Jurkat, Clone E6-1 (cell line): ENCODE measurements around the gene PNPLA6. TPM values are rescaled to one million over a fixed set of nuclear protein-coding genes. Genes with fewer than 3 reads are reported as not detected.

Source experiments
- DNase-seq: peaks from one replicate; pipeline ENCODE4 v3.0.0-alpha.2; 2011; ENCODE audit warnings: low read depth, low spot score
- H3K4me3 ChIP-seq: 2 replicates; pipeline ENCODE4 v1.5.1; 2011; ENCODE audit warnings: mild to moderate bottlenecking, low read length, control low read depth, moderate library complexity
- polyA plus RNA-seq: library from polyadenylated mRNA; unstranded; fragments of >200 nt; gene quantifications from one replicate; pipeline ENCODE4 v1.2.1, GENCODE V29; 2012; ENCODE audit warnings: missing spikeins; ENCODE audit not compliant: insufficient read length, insufficient read depth

The PNPLA6 gene
- polyA plus RNA-seq, result 86.2 TPM

DNA sequence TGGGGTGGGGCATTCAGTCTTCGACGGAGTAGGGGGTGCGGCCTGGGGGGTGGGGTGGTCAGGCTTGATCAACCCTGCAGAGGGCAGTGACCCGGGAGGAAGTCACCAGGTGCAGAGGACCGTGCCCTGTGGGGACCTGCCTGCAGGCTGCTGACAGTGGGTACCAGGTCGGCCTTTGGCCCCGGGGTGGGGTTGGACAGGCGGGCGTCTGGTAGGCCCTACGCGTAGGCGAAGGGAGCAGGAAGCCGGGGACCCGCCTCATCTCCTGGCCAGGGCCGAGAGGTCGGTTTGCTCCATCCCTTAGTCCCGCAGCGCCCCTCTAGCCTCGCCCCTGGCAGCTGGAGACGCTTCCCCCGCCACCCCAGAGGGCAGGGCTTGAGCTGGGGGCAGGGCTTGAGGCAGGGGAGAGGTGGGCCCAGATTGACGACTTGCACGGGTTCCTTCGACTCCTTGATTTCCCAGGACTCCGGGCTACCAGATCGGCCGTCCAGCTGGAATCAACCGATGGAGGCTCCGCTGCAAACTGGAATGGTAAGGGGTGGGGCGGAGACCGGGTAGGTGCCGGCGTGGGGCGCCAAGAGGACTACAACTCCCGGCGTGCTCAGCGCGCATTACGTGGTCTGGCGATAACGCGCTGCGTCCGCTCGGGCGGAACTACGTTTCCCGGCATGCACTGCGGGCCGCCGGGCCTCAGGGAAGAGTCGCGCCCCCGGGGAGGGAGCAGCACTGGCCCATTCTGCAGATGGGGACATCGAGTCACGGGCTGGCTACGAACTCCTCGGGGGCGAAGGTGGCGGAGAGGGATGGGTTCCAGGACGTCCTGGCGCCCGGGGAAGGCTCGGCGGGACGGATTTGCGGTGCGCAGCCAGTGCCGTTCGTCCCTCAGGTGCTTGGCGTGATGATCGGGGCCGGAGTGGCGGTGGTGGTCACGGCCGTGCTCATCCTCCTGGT lies at the start of gene PNPLA6:
PNPLA6 (plus strand) TSS at position 671 of the 951 bp plus-strand sequence; CDS start at position 743, 72 bp downstream.
- H3K4me3 ChIP-seq, result peak within 1 kb of the TSS; percentile 73
- peak; percentile 83 for DNase-seq

DNA sequence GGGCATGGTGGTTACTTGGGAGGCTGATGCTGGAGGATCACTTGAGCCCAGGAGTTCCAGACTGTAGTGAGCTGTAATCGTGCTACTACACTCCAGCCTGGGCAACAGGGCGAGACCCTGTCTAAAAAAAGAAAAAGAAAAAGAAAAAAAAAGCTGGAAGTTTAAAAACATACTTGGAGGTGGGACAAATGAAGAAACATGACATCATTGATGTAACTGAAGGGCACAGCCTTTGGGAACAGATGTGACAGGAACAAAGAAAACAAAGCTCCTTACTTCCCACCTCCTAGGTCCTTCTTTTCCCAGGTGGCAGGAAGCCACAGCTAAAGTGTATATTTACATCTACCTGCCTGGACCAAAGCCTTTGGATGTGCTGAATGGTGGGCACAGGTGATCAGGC lies 48.6 kb upstream of the PNPLA6 start:
- no peak overlapping the region for H3K4me3 ChIP-seq
- no peak for DNase-seq

- DNase-seq, result peak; percentile 71
- H3K4me3 ChIP-seq, result peak within 1 kb of the TSS; percentile 69
Measured at GRCh38 chr19:7488736-7489353, 46.7 kb upstream of the PNPLA6 start, which contains the start of gene PEX11G. TSS of gene PEX11G (minus strand) at chr19:7489035. CDS start at chr19:7489010, 25 bp downstream.

GRCh38 chr19:7489609-7490044 lies 45.9 kb upstream of the PNPLA6 start:
- no peak for DNase-seq
- H3K4me3 ChIP-seq, result peak overlapping the region; percentile 69

GRCh38 chr19:7492142-7492541 lies 43.4 kb upstream of the PNPLA6 start:
- DNase-seq, result peak; percentile 57
- no peak overlapping the region for H3K4me3 ChIP-seq

- no peak for DNase-seq
- H3K4me3 ChIP-seq, result no peak overlapping the region
Measured at GRCh38 chr19:7492558-7492957, 43.0 kb upstream of the PNPLA6 start.

DNA sequence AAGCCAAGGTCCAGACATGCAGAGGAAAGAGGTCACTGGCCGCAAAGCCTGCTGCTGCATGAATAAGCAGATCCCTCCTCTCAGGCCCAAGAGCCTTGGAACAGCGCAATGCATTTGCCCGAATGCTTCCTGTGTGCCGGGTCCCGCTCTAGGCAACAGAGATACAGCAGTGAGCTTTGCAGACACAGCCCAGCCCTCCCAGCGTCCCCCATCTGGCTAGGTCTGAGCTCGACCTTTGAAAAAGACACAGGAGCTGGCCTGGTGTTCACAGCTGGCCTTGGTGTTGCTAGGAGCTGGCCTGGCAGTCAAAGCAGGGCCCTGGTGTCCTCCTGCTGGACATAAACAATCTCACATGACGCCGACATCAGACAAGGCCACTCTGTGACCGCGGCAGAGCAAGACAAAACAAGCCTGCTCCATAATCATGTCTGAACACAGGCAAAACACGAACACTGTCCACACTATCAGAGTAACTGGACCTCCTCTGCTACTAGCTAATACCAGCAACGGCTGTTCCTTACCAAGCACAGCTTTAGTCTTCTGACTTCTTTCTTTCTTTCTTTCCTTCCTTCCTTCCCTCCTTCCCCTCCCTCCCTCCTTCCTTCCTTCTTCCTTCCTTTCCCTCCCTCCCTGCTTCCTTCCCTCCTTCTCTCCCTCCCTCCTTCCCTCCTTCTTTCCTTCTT lies 41.0 kb upstream of the PNPLA6 start:
- DNase-seq, result no peak
- no peak overlapping the region for H3K4me3 ChIP-seq

DNA sequence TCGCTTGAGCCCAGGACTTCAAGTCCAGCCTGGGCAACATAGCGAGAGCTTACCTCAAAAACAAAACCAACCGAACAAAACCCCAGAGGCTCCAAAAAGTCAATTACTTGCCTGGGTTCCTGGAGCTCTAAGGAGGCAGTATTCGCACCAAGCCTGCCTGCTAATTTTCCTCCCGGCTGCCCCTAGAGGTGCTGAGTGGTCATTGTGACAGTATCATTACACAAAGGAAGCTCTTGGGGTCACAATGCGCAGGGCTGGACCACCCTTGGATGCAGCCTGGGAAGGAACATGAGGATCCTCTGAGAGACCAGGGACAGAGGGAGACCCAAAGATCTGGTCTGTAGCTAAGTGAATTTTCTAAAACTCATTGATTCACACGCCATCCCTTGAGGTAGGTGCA lies 38.2 kb upstream of the PNPLA6 start:
- H3K4me3 ChIP-seq, result no peak overlapping the region
- no peak for DNase-seq

DNA sequence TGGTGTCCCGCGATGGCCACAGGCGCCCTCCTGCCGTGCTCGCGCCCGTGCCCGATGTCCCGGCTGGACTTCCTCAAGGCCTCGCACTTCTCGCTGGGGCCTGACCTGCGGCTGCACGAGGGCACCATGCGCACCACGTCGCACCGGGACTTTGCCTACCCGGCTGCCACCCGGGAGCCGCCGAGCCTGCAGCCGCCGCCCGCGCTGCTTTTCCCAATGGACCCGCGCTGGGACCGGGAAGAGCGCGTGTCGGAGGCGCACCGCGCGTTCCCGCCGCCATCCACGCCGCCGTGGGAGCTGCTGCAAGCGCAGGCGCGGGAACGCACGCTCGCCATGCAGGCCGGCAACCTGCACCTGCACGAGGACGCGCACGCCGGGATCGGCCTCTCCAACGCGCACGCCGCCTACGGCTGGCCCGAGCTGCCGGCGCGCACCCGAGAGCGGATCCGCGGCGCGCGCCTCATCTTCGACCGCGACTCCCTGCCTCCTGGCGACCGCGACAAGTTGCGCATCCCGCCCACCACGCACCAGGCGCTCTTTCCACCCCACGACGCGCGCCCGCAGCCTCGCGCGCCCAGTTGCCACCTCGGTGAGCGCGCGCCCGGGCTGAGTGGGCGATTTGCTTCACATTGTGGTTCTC lies 34.6 kb upstream of the PNPLA6 start:
- peak; percentile 61 for DNase-seq
- peak overlapping the region; percentile 22; the same call in 1 of the 2 replicates for H3K4me3 ChIP-seq

- DNase-seq, result no peak
- no peak overlapping the region for H3K4me3 ChIP-seq
Measured at GRCh38 chr19:7502552-7502951, 33.0 kb upstream of the PNPLA6 start.

DNA sequence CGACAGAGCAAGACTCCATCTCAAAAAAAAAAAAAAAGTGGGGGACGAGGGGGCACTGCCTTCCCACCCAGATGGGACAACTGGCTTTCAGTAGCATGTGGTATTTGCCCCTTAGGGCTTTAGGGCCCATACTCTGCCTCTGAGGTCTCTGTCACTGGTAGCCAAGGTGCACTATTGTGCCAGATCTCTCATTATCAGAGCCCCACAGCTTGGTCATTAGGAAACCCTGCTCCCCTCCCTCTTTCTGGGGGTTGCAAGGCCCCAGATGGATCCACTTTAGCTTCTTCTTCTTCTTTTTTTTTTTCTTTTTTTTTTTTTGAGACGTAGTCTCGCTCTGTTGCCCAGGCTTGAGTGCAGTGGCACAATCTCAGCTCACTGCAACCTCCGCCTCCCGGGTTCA lies 30.8 kb upstream of the PNPLA6 start:
- no peak for DNase-seq
- no peak overlapping the region for H3K4me3 ChIP-seq

- peak overlapping the region; percentile 22 for H3K4me3 ChIP-seq
- DNase-seq, result no peak
Measured at GRCh38 chr19:7505288-7505681, 30.2 kb upstream of the PNPLA6 start.

GRCh38 chr19:7505682-7506384 lies 29.7 kb upstream of the PNPLA6 start:
- peak overlapping the region; percentile 22 for H3K4me3 ChIP-seq
- no peak for DNase-seq

- no peak overlapping the region for H3K4me3 ChIP-seq
- peak; percentile 46 for DNase-seq
Measured at GRCh38 chr19:7506385-7507328, 28.9 kb upstream of the PNPLA6 start.

GRCh38 chr19:7507884-7508283 lies 27.6 kb upstream of the PNPLA6 start:
- DNase-seq, result no peak
- no peak overlapping the region for H3K4me3 ChIP-seq

GRCh38 chr19:7509625-7510024 lies 25.9 kb upstream of the PNPLA6 start:
- no peak overlapping the region for H3K4me3 ChIP-seq
- DNase-seq, result no peak

- no peak overlapping the region for H3K4me3 ChIP-seq
- no peak for DNase-seq
Measured at GRCh38 chr19:7512400-7512851, 23.1 kb upstream of the PNPLA6 start.
